ENCODE data around the gene TSC22D1.

TSC22D1 gene

DNA sequence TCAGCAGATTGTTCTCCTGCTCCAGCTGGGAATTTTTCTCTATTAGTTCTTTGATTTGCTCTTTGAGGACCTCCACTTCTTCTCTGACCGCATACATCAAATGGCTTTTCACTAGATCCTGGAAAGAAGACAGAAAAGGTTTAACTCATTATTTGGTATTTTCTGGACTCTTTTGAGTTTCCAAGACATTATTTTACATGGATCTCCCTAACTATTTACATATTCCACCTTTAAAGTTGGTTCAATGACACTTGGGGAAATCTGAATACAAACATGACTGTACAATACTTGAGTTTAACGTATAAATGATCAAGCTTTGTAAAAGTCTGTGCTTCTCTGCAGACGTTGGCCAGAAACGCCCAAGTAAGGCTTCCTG lies 141.4 kb downstream of the TSC22D1 start:
- no peaks in the 10 kb centered on the region for H3K79me2 ChIP-seq (ENCODE audit: low read length)

DNA sequence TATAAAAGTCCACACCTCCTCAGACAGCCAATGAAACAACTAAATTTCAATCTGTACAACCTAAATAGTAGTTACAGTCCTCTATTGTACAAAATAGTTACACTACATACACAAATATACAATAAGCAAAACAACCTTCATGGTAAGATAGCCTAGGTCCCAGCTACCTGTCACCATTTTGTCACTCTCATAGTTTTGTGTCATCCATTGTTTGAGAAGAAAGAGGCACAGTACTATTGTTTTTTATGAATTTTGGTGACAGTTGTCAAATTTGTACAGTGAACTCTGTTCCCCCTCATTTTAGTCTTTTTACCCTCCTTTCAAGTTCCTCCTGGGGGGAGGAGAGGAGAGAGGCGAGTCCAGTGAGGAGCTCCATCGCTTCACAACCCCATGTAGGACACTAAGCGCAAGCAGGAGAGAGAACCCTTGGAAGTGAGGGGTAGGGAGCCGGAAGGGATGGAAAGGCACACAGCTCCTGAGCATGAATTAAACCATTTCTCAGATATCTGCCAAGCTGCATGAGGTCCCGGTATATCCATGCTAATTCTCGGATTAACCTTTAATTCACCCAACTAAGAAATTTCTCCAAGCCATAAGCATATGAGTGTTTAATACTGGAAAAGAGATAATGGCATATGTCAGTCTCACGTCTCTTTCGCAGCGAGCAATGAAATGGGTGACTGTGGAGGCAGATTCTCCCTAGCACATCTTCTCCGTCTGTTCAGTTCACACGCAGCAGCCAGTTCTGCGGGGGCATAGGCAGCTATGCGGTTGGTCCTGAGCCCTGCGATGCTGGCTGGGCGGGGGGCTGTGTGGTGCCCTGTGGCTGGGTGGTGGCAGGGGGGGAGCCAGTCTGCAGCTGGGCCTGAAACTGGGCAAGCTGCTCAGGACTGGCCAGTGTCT lies 142.0 kb downstream of the TSC22D1 start:
- DNase-seq = no peak
- Histone ChIP-seq H3K79me2 (ENCODE audit: low read length) (no peaks in the 10 kb centered on the region), H3K9me2 (replicated peaks; ENCODE audit: insufficient read depth, low read length) (no peaks in the 10 kb centered on the region), H3K4me3 (ENCODE audit: low read length) (no peak overlapping the region), H3K27me3 (replicated peaks; ENCODE audit: insufficient read depth, low read length) (no peaks in the 10 kb centered on the region), H3K27ac (ENCODE audit: low read length) (no peak overlapping the region), H3F3A (ENCODE audit: insufficient read depth, low read length) (no peaks in the 10 kb centered on the region; the same call in 1 of the 2 replicates), H3K9me3 (replicated peaks; ENCODE audit: insufficient read depth, low read length) (no peaks in the 10 kb centered on the region), H3K9ac (ENCODE audit: low read length) (no peak overlapping the region), H3K36me3 (replicated peaks; ENCODE audit: insufficient read depth, low read length) (no peaks in the 10 kb centered on the region), H4K20me1 (ENCODE audit: insufficient read depth, low read length) (no peaks in the 10 kb centered on the region), H2AFZ (ENCODE audit: low read length) (no peak overlapping the region), H3K4me1 (ENCODE audit: low read length) (0 out of 2 replicates have a peak, but pooled peaks cover 5% of the 10 kb centered on the region), H3K4me2 (ENCODE audit: low read depth, low read length) (peak overlapping the region; percentile 54; the same call in 1 of the 2 replicates)
- TF ChIP-seq CTCF (IDR thresholded peaks at IDR 0.05; ENCODE audit: low read length) (no peak), EZH2 (optimal IDR thresholded peaks at IDR 0.05; ENCODE audit: low read depth, low read length) (no peak), EZH2phosphoT487 (IDR thresholded peaks at IDR 0.05; ENCODE audit: low read length) (no peak)

More for the DNA sequence above, 141.4 kb downstream of the TSC22D1 start:
- Histone ChIP-seq H3K4me3 (ENCODE audit: low read length) (peak overlapping the region; percentile 52), H4K20me1 (ENCODE audit: insufficient read depth, low read length) (no peaks in the 10 kb centered on the region), H3K4me2 (ENCODE audit: low read depth, low read length) (peak overlapping the region; percentile 54), H3K9me3 (replicated peaks; ENCODE audit: insufficient read depth, low read length) (no peaks in the 10 kb centered on the region), H3K9ac (ENCODE audit: low read length) (peak overlapping the region; percentile 53), H3K27ac (ENCODE audit: low read length) (peak overlapping the region; percentile 29; the same call in 1 of the 2 replicates), H3K36me3 (replicated peaks; ENCODE audit: insufficient read depth, low read length) (no peaks in the 10 kb centered on the region), H3K27me3 (replicated peaks; ENCODE audit: insufficient read depth, low read length) (no peaks in the 10 kb centered on the region), H3K9me2 (replicated peaks; ENCODE audit: insufficient read depth, low read length) (no peaks in the 10 kb centered on the region), H3K4me1 (ENCODE audit: low read length) (0 out of 2 replicates have a peak, but pooled peaks cover 5% of the 10 kb centered on the region), H2AFZ (ENCODE audit: low read length) (peak overlapping the region; percentile 51; the same call in 1 of the 2 replicates), H3F3A (ENCODE audit: insufficient read depth, low read length) (no peaks in the 10 kb centered on the region; the same call in 1 of the 2 replicates)
- DNase-seq = no peak
- TF ChIP-seq EZH2phosphoT487 (IDR thresholded peaks at IDR 0.05; ENCODE audit: low read length) = no peak
- TF ChIP-seq CTCF (IDR thresholded peaks at IDR 0.05; ENCODE audit: low read length) = no peak

DNA sequence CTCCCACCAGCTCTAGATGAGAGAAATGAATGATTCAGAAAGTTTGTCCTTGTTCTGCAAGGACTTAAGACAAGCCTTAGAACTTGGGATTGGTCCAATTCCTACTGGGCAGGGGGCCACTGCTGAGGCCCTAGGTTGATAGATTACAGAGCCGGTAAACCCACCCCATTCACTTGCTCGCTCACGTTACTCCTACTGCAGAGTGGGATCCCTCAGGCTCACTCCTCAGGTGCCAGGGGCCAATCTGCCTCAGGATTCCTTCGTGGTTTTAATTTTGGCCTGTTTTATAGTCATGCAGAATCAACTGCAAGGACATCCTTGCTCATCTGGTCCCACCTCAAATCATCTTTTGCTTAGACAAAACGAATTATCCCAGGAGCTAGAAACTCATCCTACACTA lies 143.5 kb downstream of the TSC22D1 start:
- Histone ChIP-seq H3K9me2 (replicated peaks; ENCODE audit: insufficient read depth, low read length) (no peaks in the 10 kb centered on the region), H4K20me1 (ENCODE audit: insufficient read depth, low read length) (no peaks in the 10 kb centered on the region), H3F3A (ENCODE audit: insufficient read depth, low read length) (no peaks in the 10 kb centered on the region; the same call in 1 of the 2 replicates), H3K9me3 (replicated peaks; ENCODE audit: insufficient read depth, low read length) (no peaks in the 10 kb centered on the region), H3K4me2 (ENCODE audit: low read depth, low read length) (no peak overlapping the region), H3K79me2 (ENCODE audit: low read length) (no peaks in the 10 kb centered on the region), H2AFZ (ENCODE audit: low read length) (no peak overlapping the region), H3K27me3 (replicated peaks; ENCODE audit: insufficient read depth, low read length) (no peaks in the 10 kb centered on the region), H3K4me1 (ENCODE audit: low read length) (0 out of 2 replicates have a peak, but pooled peaks cover 3% of the 10 kb centered on the region), H3K36me3 (replicated peaks; ENCODE audit: insufficient read depth, low read length) (no peaks in the 10 kb centered on the region), H3K9ac (ENCODE audit: low read length) (no peak overlapping the region), H3K27ac (ENCODE audit: low read length) (no peak overlapping the region), H3K4me3 (ENCODE audit: low read length) (no peak overlapping the region)
- DNase-seq = no peak
- TF ChIP-seq EZH2phosphoT487 (IDR thresholded peaks at IDR 0.05; ENCODE audit: low read length) = no peak
- no peak for TF ChIP-seq EZH2 (optimal IDR thresholded peaks at IDR 0.05; ENCODE audit: low read depth, low read length)
- no peak for TF ChIP-seq CTCF (IDR thresholded peaks at IDR 0.05; ENCODE audit: low read length)

Data from MM.1S (cell line).